Activated CD4-positive, alpha-beta T cell treated with anti-CD3 and anti-CD28 coated beads, Interleukin-2, amount 50 U/mL, for 16 hours (primary cell): ENCODE data around the gene NUF2.
"Not testable (repeated sequence)": the region's sequence is repeated elsewhere in the genome, so short reads cannot be mapped to it uniquely, and the experiment has no call there.

Experiments
- DNase-seq: peaks from one replicate; pipeline ENCODE4 v3.0.0-alpha.2; 2020

The NUF2 gene

DNA sequence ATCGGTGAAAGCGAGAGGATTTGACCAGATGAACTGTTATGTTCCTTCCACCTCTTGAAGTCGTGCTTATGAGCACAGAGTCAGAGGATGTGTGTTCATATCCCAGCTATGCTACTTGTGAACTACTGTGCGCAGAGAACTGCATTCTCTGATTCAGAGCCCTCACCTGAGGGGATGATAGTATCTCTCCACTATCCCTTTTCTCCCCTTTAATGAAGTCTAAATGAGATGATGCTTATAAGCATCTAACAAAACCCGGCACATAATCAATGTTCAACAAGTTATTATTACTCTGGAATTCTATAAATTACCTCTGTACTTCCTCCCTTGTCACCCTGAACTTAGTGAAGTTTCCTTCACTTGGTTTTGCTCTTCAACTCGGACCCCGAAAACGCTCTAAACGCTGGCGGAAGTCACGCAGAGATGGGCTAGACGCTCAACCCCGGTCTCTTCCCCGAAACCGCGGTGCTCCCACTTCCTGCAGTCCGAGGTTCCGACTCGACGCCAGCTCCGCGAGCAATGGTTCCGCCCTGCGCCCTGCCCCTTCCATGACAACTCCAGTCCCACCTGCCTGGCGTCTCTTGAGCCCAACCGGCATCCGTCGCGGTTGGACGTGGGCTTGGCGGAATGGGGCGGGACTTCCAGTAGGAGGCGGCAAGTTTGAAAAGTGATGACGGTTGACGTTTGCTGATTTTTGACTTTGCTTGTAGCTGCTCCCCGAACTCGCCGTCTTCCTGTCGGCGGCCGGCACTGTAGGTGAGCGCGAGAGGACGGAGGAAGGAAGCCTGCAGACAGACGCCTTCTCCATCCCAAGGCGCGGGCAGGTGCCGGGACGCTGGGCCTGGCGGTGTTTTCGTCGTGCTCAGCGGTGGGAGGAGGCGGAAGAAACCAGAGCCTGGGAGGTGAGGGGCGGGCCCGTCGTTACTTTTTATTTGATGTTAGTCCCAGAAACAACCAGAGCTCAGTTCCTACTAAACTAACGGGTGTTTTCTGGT, at the start of gene NUF2:
TSS of gene NUF2 (plus strand) at position 644 of the 995 bp plus-strand sequence. CDS start 4,098 bp downstream, outside the sequence.
- peak; percentile 98 for DNase-seq

GRCh38 chr1:163273766-163274441, 47.9 kb upstream of the NUF2 start:
- DNase-seq: no peak

- DNase-seq: peak; percentile 23
These were observed 46.5 kb upstream of the NUF2 start for GRCh38 chr1:163275222-163275621.

DNA sequence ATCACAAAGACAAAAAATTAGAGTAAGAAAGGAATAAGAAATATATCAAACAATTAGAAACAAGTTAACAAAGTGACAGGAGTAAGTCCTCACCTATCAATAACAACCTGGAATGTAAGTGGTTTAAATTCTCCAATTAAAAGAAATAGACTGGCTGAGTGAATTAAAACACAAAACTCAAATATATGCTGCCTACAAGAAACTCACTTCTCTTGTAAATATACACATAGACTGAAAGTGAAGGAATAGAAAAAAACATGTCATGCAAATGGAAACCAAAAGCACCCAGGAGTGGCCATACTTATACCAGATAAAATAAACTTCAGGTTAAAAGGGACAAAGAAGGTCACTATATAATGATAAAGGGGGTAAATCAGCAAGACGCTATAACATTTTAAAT, 43.2 kb upstream of the NUF2 start:
- no peak for DNase-seq

GRCh38 chr1:163284867-163285266, 36.9 kb upstream of the NUF2 start:
- DNase-seq: not testable (repeated sequence)

- DNase-seq: no peak
These were observed 31.6 kb upstream of the NUF2 start for GRCh38 chr1:163290025-163290640.

DNA sequence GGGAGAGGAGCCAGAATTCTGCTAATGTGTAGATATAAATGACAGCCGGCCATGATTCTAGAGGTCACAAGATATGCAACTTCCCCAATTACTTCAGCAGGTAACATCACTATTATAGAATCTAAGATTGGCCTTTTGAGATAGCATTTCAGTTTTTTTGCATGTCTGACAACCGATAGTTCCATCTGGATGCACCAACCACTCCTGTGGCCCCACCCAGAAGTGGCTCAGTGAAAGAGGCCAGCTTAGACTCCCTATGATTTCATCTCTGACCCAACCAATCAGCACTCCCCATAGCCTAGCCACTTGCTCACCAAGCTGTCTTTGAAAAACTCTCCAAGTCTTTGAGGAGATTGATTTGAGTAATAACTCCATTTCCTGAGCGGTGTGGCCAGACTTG, 30.3 kb upstream of the NUF2 start:
- DNase-seq: no peak

- DNase-seq: not testable (repeated sequence)
These were observed 29.6 kb upstream of the NUF2 start for GRCh38 chr1:163292153-163292552.

GRCh38 chr1:163293497-163293896, 28.3 kb upstream of the NUF2 start:
- DNase-seq: not testable (repeated sequence)

DNA sequence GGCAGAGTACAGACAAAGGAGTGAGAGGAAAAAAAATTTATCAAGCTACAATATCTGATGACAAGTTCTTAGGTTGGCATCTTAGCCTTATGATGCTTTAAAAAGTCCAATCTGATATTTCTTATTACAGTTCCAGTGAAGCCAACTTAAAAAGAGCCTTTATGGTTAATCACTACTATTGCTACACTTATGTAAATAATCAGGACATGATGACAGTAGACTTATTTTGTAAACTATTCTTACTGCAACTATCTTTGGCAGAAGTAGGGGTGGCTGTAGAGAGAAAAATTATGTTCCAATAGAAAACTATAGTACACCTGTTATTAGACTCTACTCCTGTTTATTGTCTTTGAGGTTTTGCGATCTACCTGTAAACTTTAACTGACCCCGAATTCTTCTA, 25.8 kb upstream of the NUF2 start:
- DNase-seq: no peak

- DNase-seq: no peak
These were observed 25.1 kb upstream of the NUF2 start for GRCh38 chr1:163296504-163297263.

DNA sequence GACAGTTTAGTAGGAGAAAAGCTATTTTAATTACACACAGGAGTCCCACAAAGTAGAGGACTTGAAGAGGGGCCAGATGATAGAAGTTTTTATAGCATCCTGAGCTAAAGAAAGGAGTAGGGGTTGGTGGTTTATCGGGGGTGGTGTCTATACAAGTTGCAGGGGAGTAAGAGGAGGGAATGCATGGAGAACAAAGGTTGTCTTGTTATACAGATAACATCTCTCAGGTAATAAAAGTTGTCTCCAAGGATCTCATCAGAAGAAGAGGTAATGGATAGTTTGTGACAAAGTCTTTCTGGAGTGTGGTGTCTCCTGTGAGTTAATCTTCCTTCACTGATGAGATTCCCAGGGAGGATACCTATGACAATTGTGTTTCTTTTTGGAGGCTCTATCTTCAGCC, 23.4 kb upstream of the NUF2 start:
- DNase-seq: no peak

- no peak for DNase-seq
These were observed 21.2 kb upstream of the NUF2 start for GRCh38 chr1:163300568-163300967.

GRCh38 chr1:163303561-163303960, 18.2 kb upstream of the NUF2 start:
- DNase-seq: no peak

- DNase-seq: no peak
These were observed 16.3 kb upstream of the NUF2 start for GRCh38 chr1:163305441-163305840.

DNA sequence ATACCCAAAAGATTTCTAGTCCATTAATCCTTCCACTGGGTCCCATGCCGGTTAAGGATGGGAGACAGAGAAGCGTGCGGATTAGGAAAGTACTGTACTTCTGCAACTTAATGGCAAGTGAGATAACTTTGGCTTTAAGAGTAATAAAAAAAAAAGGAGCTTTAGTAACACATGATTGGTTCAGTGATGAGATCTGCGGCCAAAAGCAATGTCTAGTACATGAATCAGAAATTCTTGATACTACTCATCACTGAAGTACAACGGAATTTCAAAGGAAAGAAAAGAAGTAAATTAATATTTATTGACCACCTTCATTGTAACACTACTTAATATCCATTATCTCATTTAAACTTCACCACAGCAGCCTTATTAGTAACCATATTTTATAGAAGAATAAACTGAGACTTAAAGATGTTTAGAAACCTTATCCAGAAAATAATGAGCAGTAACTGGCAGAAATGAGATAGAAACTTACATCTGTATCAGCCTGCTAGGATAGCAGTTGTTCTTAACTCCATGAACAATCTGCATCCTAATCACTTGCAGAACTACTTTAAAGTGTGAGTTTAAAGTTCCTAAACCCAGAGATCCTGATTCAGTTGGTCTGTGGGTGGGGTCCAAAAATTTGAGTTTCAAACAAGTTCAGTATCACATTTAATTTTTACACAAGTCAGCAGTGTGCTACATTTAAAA, 14.1 kb upstream of the NUF2 start:
- DNase-seq: no peak

DNA sequence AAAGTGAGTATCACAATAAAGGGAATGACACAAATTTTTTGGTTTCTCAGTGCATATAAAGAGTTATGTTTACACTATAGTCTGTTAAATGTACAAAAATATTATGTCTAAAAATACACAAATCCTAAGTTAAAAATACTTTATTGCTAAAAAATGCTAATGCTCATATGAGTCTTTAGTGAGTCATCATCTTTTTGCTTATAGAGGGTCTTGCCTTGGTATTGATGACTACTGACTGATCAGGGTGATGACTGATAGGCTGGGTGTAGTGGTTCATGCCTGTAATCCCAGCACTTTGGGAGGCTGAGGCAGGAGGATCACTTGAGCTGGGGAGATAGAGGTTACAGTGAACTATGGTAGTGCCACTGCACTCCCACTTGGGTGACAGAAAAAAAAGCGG, 12.9 kb upstream of the NUF2 start:
- no peak for DNase-seq

DNA sequence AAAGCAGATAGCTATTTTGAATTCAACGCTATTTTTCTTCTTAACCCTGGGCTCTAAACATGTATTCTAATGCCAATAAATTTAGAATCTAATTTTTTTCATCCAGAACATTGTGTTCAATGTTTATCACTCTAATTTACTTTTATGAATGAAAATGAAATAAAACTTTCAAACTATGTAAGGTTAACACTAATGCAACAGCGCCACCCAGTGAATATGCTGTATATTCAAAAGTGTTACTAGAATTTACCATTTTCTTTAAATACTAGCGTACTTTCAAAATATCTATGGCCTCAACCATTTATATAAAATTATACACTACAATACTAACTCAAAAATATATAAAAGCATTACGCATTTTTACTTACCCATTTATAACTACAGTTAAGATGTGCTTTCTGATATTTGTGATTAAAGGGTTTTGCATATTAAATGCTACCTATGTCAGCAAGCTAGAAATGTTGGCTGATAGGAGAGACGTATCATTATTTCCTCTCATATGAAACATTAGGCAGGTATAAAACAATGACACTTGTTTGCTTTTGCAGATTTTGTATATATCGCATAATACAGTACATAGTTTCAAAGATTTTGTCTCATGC, 5.9 kb upstream of the NUF2 start:
- peak; percentile 27 for DNase-seq

- no peak for DNase-seq
These were observed 863 bp upstream of the NUF2 start for GRCh38 chr1:163320891-163321290.

GRCh38 chr1:163323339-163323738, 1.6 kb downstream of the NUF2 start:
- DNase-seq: not testable (repeated sequence)

- no peak for DNase-seq
These were observed 9.4 kb downstream of the NUF2 start for GRCh38 chr1:163331116-163331515.

- no peak for DNase-seq
These were observed 13.5 kb downstream of the NUF2 start for GRCh38 chr1:163335216-163335615.
